ENCODE measurements around the gene DPP4.

Gene DPP4

GRCh38 chr2:161946489-161947107 lies 127.4 kb downstream of the DPP4 start:
- no peaks in the 10 kb centered on the region for H3K4me1 ChIP-seq (ENCODE audit: insufficient read depth, insufficient read length)
- peak; percentile 13 for DNase-seq (ENCODE audit: low read depth, low spot score)
- H3K27me3 ChIP-seq (ENCODE audit: insufficient read depth, insufficient read length), result no peaks in the 10 kb centered on the region

GRCh38 chr2:161943011-161943410 lies 131.0 kb downstream of the DPP4 start:
- Histone ChIP-seq H3K36me3 (ENCODE audit: insufficient read depth, insufficient read length, low read length) (no peaks in the 10 kb centered on the region), H3K4me1 (ENCODE audit: insufficient read depth, insufficient read length) (no peaks in the 10 kb centered on the region), H3K27me3 (ENCODE audit: insufficient read depth, insufficient read length) (no peaks in the 10 kb centered on the region), H3K9me3 (ENCODE audit: insufficient read depth, low read length) (no peaks in the 10 kb centered on the region), H3K4me3 (ENCODE audit: insufficient read length, low read depth) (no peak overlapping the region), H3K9ac (ENCODE audit: insufficient read length, low read depth) (no peak overlapping the region)
- no peak for TF ChIP-seq ZNF274 (IDR thresholded peaks at IDR 0.05; ENCODE audit: low read depth, low read length)
- TF ChIP-seq YY1 (IDR thresholded peaks at IDR 0.05; ENCODE audit: insufficient read depth, insufficient read length), result no peak
- TF ChIP-seq SUZ12 (IDR thresholded peaks at IDR 0.05; ENCODE audit: extremely low read depth, insufficient read depth, insufficient read length), result no peak
- no peak for DNase-seq (ENCODE audit: low read depth, low spot score)

More at GRCh38 chr2:161946489-161947107, 127.4 kb downstream of the DPP4 start:
- Histone ChIP-seq H3K4me3 (ENCODE audit: insufficient read length, low read depth) (no peak overlapping the region), H3K9me3 (ENCODE audit: insufficient read depth, low read length) (no peaks in the 10 kb centered on the region), H3K36me3 (ENCODE audit: insufficient read depth, insufficient read length, low read length) (no peaks in the 10 kb centered on the region), H3K9ac (ENCODE audit: insufficient read length, low read depth) (no peak overlapping the region)
- TF ChIP-seq SUZ12 (IDR thresholded peaks at IDR 0.05; ENCODE audit: extremely low read depth, insufficient read depth, insufficient read length) (no peak), ZNF274 (IDR thresholded peaks at IDR 0.05; ENCODE audit: low read depth, low read length) (no peak), YY1 (IDR thresholded peaks at IDR 0.05; ENCODE audit: insufficient read depth, insufficient read length) (no peak)
